LNCAP (cell line): ENCODE measurements around the gene WNT6.

Experiments
- CTCF ChIP-seq: fragments of 450-650 bp; IDR thresholded peaks from 2 replicates; pipeline ENCODE4 v1.5.1; 2017; ENCODE audit warnings: mild to moderate bottlenecking

Gene WNT6

GRCh38 chr2:218815244-218815637, 44.4 kb upstream of the WNT6 start:
- TF ChIP-seq CTCF: no peak

- no peak for TF ChIP-seq CTCF
Observed at GRCh38 chr2:218815649-218816048, 44.0 kb upstream of the WNT6 start.

GRCh38 chr2:218816561-218817011, 43.0 kb upstream of the WNT6 start:
- no peak for TF ChIP-seq CTCF

- no peak for TF ChIP-seq CTCF
Observed at GRCh38 chr2:218819093-218819492, 40.5 kb upstream of the WNT6 start.

GRCh38 chr2:218820746-218821369, 38.7 kb upstream of the WNT6 start:
- TF ChIP-seq CTCF: no peak

- no peak for TF ChIP-seq CTCF
Observed at GRCh38 chr2:218821605-218822211, 37.9 kb upstream of the WNT6 start.

- no peak for TF ChIP-seq CTCF
Observed at GRCh38 chr2:218822622-218823021, 37.0 kb upstream of the WNT6 start.
